ENCODE data around the gene ACACA.

ACACA gene

DNA sequence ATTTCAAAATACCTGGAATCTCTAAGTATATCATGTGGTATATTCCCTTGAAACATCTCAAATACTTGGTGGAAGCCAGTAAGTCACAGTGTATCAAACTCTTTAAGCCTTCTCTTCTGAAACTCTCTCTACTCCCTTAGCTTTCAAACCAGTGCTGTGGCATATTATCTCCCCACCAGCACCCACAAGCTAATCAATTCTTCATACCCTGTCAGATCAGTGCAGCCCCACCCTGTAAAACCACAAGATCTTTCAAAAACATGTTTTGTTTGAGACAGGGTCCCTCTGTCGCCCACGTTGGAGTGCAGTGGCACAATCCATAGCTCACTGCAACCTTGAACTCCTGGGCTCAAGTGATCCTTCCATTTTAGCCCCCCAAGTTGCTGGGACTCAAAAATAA, 122.4 kb downstream of the ACACA start:
- DNase-seq = no peak

DNA sequence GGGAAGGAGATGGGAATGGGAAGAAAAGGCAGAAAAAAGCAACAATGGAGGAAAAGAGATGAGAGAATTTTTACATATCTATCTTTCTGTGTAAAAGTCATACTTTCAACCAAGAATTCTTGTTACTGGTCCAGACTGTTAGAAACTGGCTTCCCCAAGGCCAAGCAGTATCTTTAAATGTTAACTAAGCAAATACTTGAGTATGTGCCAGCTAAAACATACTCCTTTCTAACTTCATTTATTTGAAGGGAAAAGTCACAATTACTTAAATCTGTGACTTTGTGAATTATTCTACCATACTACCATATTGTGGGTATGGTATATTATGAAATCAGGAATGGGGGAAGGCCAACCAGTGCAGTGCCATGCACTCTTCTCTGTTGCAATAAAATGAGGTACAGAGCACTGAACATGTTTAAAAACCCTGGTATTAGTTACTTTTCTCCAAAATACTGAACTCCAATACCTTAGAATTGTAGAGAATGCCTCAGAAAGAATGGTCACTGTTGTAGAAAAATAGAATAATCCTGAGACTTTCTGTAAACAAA, 123.1 kb downstream of the ACACA start:
- DNase-seq = no peak

DNA sequence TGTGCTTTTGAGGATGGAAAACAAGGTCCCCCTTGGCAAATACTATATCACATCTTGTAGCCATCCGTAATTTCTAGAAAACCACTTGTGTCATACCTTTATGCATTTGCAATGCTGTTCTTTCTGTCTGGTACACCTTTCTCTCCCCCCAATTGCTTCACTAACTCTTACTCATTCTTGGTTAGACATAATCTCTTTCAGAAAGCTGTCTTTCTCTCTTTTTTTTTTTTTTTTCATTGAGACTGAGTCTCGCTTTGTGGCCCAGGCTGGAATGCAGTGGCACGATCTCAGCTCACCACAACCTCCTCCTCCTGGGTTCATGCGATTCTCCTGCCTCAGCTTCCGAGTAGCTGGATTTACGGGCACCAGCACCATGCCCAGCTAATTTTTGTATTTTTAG, 125.8 kb downstream of the ACACA start:
- DNase-seq = no peak

DNA sequence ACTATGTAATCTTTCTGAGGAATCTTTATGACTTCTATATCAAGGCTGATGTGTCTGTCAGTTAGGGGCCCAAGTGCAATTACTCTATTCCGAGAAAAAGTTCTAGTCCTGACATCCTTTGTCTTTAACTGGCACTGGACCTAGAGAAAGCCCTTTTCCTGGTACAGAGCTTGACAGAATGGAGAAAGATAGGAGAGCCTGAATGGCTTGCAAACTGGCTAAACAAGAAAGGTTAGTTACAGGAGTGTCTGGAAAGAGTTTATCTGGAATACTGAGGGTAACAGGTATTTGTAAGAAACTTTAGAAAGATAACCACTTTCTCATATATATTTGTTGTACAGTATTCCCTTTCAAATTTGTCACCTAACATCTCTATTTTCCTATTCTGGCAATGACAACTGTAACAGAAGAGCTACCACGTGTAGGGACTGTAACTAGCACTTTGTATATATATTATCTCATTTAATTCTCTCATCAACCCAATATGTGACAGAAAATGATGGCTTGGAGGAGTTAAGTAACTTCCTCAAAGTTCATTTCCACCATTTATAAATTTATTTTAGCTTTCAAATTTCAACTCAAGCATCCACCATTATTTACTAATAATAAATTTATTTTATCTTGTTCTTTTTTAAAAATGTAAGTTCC, 128.3 kb downstream of the ACACA start:
- DNase-seq = no peak

DNA sequence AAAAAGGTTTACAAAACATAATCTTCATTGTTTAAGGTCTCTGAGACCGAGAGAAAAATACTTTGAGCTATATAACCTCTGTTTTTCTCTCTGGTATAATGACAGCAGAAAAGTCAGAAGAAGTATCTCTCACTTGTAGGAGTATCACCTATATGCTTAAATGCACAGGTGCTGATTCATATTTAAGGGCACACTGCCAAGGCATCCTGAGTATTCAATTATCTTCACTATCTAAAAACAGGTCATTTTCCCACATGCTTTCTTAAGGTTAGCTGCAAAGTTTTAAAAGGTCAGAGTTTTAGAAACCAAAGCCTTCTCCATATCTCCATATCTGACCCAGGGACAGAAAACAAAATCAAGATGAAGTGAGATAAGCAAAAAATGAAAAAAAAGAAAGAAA, 130.2 kb downstream of the ACACA start:
- no peak for DNase-seq

DNA sequence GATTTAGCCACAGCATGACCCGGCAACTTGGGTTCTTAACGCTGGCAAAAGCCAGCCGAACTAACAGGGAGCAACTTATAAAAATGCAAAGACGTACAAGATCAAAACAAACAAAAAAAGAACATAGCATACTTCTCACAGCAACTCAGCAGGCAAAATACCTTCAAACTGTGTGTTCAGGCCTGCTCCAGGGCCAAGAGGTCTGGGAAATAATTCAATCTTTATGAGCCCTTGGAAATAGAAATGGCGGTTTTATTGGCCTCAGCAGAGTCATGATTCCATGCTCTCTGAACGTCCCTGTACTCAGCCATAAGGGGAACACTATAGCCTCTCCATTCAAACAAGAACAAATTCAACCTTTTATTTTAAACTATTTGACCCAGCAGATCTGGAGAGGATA, 132.2 kb downstream of the ACACA start:
- DNase-seq = no peak

DNA sequence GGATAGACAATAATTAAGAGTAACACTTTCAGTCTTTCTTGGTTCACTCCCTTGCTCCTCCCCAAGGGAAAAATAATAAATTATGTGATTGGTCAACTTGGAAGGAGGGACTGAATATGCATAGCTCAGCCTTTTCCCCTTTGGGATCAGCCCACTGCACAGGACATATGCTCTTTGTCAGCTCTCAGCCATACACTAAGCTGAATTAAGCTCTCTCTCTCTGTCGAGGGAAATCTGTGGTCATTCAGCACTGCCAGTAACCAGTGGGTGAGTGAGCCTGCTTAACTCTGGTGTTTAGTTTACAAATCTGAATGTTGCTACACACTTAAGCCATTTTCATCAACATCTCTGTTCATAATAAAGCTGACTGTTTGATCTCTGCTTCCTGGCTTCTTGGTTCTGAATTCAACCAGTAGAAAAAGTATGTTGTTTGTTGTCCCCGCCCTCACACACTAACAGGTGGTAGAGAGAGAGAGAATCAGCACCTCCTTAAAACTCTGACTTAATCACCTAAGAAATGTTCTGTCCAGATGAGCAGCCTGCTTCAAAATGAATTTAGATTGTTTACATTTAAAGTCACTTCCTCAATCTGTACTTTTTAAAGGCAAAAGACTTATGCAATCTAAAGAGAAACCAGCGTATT, 133.1 kb downstream of the ACACA start:
- DNase-seq = no peak

DNA sequence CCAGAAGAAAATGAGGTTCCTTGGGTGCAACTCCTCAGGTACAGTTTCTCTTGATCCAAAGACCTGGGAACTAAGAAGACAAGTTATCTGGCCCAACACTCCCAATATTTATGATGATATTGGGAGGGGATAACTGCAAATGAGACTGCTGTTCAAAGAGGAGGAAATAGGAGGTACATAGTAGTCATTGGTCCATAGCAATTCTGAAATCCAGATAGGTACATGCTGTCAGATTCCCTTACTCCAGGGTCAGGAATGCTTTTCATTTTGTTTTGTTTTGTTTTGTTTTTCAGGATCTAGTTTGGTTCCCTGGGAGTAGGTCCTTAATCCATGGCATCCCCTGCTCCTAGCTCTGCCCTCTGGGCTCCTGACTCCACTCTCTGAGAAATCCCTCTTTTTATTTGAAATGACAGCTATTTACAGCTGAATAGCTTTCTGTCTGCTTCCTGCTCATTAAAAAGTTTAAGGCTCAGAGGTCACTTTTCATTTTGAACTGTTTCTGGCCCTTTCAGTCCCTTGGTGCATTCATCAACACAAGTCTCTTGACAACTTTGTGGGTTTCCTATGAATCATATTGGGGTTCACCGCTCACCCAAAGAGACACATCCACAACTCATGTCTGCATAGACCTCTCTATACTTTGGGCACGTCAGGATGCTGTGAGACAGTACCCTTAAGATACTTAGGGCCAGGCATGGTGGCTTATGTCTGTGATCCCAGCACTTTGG, 141.0 kb downstream of the ACACA start:
- no peak for DNase-seq

DNA sequence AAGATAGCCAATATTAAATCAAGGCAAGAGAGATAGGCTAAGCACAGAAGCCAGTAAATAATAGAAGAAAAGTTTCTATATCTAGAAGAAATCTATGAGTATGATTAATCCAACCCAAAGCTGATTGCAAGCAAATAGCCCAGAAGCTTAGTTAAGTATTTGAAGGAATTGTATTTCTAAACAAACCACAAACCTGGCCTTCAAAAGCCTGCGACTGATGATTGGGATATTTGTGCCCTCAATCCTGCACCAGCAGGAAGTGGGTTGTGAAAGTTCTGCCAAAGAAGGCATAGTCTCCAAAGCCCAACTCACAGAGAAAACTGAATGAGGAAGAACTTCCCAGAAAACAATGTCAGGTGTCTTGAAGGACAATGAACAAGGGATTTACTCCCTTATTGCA, 145.3 kb downstream of the ACACA start:
- DNase-seq = no peak

DNA sequence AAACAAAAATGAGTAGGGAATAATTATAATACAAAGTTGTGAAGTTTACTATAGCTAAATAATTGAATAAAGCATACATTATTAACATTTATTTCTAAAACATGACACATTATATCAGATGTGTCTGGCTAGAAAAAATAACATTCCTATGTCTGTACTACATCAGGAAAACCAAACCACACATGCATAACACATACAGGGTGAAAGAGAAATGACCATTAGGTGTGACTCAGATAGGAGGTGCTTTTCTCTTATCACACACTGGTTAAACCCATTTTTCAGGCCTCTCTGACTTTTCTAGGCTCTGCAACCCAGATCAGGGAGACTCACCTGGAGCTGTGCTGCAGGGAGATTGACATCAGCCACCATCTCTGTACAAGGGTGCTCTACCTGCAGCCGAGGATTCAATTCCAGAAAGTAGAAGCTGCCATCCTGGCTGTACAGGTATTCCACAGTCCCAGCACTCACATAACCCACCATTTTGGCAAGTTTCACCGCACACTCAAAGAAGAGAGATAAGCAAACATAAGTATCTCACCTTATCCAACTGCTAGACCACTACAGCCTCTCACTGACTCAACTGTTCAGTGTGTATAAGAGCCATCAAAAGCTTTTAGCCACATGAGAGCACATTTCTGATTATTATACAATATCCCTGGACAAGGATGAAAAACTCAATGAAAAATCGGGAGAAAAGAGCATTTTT, 147.5 kb downstream of the ACACA start:
- DNase-seq = no peak

DNA sequence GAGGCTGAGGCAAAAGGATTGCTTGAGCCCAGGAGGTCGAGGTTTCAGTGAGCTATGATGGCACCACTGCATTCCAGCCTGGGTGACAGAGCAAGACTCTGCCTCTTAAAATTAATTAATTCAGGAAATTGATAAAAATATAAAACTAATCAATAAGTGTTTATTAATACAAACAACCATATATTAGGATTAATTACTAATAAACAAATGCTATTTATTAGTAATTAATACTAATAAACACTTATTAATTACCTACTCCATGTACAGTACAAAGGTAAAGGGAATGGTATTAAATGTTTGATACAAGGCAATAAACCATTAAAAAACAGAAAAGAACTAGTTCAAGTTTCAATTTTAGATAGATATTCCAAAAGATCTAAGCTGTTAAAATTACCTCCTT, 150.0 kb downstream of the ACACA start:
- no peak for DNase-seq

DNA sequence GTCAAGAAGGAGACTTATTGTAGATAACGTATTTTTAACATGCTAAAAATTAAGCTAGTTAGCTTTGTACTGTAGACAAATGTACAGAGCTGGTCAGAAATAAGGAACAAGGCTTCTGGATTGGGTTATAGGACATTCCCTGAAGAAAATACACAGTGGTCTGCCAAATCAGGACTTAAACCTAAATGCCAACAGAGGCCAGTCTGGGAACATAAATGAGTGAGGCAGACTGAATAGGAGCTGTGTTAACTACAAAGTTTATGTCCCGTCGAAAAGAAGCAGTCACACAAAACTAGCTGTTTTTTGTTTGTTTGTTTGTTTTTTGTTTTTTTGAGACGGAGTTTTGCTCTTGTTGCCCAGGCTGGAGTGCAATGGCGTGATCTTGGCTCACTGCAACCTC, 151.2 kb downstream of the ACACA start:
- DNase-seq = no peak

DNA sequence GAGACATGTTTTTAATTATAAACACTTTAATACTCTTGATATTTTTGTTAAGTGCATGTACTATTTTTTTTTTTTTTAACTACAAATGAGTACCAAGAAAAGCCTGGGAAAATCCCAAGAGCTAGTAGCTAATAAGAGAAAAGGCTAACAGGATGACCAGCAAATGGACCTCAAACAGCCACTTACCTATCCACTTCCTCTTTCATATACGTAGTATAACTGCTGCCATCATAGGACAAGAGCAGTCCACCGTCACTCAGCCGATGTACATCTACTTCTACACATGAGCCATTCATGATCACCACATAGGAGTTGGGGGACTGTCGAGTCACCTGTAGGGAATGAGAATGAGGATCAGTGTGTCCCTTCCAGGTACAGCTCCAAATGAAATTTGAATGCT, 158.8 kb downstream of the ACACA start:
- DNase-seq = no peak

DNA sequence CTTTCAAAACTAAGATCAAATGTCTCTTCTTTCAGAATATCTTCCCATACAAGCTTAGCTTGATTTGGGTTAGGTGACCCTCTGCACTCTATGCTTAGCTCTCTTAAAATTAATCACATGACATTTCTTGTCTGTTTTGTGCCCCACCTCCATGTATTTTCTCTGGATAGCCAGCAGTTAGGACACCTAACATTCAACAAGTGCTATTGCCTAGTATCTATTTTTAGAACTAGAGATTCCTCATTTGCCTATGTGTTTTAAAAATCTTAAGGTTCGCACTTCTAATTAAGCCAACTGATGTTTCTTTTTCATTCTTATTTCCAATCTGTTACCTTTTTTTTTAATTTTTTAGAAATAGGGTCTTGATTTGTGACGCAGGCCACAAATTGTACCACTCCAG, 160.6 kb downstream of the ACACA start:
- DNase-seq = no peak

DNA sequence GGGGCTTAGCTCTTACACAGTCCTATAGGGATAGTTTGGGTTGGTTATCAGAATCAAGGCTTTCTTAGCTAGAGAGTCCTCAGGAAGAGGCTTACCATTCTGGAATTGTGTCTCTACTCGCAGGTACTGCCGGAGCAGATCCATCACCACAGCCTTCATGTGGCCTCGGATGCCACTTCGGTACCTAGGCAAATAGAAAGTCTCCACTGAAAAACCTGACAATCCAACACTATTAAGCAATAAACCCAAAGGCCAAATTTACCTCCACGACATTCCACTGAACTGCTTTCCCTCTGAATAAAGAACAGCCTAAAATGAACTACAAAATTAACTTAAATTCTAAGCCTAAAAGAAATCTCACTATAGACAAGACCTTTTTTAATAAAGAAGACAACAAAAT, 166.3 kb downstream of the ACACA start:
- DNase-seq = no peak

DNA sequence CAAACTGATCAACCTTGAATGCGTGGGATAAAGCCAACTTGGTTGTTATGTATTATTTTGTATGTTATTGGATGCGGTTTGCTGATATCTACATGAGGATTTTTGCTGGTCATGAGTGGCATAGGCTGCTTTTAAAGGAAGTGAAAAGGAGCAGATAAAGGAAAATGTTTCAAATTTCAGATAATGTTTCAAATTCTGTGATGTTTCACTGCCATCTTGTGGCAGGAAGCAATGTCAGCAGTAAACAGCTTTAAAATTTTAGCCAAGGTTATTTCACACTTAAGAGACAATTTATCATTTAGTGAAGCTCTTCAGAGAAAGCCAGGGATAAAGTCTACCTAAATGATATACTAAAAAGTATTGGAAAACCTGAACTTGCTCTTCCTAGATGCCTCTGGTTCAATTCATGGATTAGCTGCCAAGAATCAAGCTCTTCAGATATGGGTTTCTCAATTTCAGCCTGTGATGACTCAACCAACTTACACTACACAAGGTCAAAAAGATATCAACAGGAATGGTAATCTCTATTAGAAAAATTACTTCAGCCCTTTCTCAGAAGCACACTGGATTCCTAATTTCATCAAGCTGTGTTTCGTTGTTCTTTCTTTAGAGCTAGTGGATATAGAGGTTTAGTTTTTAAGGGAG, 166.8 kb downstream of the ACACA start:
- no peak for DNase-seq

DNA sequence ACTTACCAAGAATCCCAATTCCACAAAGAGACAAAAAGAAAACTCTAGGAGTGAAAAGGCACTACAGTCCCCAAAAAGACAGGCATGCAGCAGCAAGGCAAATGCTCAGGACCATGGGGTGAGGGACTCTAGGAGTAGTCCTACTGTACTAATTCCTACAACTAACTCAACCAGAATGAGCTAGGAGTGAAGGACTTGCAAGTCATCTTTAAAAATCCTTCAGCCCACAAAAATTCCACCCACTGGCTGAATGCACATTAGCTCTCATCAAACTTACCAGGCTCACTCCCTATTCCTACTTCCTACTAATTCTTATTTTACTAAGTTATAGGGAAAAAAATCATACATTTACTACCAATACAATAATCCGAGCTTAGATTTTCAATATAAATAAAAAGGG, 172.5 kb downstream of the ACACA start:
- DNase-seq = no peak

DNA sequence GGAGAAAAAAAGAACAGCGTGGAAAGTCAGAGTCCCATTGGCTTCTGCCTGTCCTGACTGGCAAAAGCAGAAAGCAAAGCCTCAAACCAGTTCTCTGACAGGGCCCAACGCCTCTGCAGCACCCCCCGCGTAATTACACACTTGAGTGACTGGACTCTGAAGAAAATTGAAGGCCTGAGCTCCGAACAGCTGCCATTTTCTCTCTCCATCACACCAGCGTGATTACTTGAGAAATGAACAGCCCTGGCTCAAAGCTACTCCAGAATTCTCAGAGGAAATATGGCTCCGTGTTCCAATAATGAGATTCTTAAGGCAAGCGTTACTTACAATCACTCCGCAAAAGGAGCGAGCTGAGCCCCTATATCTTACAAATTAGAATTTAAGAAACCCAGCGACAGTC, 173.6 kb downstream of the ACACA start:
- DNase-seq = no peak

DNA sequence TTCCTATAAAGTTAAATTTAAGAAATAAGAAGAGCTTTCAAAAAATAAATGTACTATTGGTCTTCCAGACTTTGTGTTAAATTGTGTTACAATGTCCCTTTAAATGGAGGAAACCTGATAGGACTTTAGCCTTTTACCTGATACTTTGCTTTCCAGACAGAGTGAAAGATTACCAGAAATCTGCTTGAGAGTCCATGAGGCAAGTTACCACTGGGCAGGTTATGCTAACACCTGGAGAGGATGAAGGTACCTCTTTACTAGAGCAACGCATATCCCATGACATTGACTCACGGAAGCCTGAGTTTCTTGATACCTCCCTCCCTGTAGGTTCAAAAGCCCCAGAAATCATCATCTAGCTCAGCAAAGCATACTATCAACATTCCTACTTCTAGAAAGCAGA, 174.7 kb downstream of the ACACA start:
- no peak for DNase-seq

DNA sequence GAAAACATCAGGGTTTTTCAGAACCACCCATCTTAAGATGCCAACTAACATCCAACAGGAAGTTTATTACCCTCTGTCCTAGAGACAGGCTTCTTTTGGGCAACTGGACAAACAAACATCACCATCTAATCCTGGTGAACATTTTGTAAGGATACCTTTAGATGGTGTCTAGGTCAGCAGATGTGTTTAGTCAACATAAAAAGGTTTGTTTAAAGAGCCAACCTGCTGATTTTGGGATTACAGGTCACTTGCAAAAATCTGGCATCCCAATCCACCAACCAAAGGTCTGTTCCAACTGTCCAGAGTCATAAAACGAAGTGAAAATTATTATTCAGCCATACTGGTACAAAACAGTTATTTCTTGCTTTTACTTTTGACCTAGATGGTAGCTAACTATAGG, 176.0 kb downstream of the ACACA start:
- DNase-seq = no peak

DNA sequence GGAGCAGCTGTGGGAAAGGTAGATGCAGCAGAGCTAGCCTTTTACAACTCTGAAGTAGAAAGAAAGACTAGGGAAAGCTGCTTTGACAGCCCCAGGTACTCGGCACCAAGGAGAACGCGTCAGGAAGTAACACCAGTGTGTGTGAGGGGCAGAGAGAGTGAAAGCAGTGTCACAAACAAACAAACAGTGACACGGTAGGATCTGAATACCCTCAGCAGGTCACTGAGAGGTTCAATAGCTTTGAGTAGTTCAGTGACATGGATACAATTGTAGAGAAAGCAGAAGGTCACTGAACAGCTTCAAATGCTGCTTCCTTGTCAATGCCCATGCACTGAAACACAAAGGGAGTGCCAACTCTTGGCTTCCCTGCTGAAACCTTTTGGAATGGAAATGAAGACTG, 181.2 kb downstream of the ACACA start:
- DNase-seq = no peak

DNA sequence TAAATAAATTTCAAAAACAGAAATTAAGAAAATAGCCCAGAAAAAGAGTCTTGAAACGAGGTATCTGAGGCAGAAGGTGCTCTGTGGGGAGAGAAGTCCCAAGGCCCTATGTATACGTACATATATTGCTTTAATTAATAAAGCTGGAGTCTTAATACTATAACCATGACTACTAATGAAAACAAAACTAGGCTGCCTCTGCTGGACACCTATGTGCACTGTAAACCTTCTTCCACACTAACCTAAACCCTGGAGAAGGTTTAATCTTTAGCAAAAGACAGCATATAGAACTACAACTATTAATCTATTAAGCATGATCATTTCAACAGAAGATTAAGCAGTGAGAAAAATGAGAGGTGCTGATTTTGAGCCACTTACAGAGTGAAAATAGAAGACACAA, 184.8 kb downstream of the ACACA start:
- no peak for DNase-seq

DNA sequence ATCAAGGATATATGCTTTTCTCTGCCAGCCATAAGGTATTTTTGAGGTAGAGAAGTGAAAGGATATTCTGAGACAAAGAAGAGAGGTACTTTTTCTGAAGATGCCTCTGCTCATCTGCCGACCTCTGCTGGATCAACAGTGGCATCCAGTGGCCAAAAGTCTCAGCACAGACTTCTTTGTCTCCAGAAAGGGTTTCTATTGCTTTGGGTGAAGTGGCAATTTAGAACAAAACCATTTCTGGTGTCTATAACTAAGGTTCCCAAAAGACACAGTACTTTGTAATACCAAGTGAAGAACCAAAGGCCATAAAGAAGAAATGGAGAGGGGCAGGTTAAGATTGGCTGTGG, 186.1 kb downstream of the ACACA start:
- no peak for DNase-seq

Measured in stimulated activated CD8-positive, alpha-beta memory T cell treated with anti-CD3 and anti-CD28 coated beads, Interleukin-4, amount 100 ng/mL, for 48 hours (primary cell).